ACC112 (cell line): ENCODE results near the gene GDPD3.
"Not testable (repeated sequence)": the region's sequence is repeated elsewhere in the genome, so short reads cannot be mapped to it uniquely, and the experiment has no call there.

ENCODE experiments used
- H2AFZ ChIP-seq: fragments of 200-600 bp; sonication (generic); one replicate; pipeline ENCODE4 v1.6.0; 2017; ENCODE audit warnings: antibody characterized with exemption, low read length; ENCODE audit not compliant: unreplicated experiment
- H3K27ac ChIP-seq: fragments of 200-600 bp; sonication (generic); 2 replicates; pipeline ENCODE4 v1.5.1; 2014; ENCODE audit warnings: low read depth, mild to moderate bottlenecking, antibody characterized with exemption, low read length, moderate library complexity
- H3K27me3 ChIP-seq: fragments of 200-600 bp; sonication (generic); 2 replicates; pipeline ENCODE4 v1.6.1; 2014; ENCODE audit warnings: mild to moderate bottlenecking, antibody characterized with exemption, low read length, moderate library complexity, mixed read lengths; ENCODE audit not compliant: insufficient read depth
- H3K36me3 ChIP-seq: fragments of 200-600 bp; sonication (generic); 2 replicates; pipeline ENCODE4 v1.6.1; 2016; ENCODE audit warnings: mild to moderate bottlenecking, antibody characterized with exemption, low read length, moderate library complexity, mixed read lengths; ENCODE audit not compliant: insufficient read depth
- H3K4me1 ChIP-seq: fragments of 200-600 bp; sonication (generic); one replicate; pipeline ENCODE4 v1.6.1; 2016; ENCODE audit warnings: low read length, mixed read lengths; ENCODE audit not compliant: insufficient read depth, unreplicated experiment, control insufficient read depth
- H3K4me3 ChIP-seq: fragments of 200-600 bp; sonication (generic); 2 replicates; pipeline ENCODE4 v1.5.1; 2014; ENCODE audit warnings: mild to moderate bottlenecking, low read depth, low read length
- H3K79me2 ChIP-seq: fragments of 200-600 bp; sonication (generic); one replicate; pipeline ENCODE4 v1.6.0; 2016; ENCODE audit warnings: low read length; ENCODE audit not compliant: control insufficient read depth, unreplicated experiment, insufficient read depth

Gene GDPD3

DNA sequence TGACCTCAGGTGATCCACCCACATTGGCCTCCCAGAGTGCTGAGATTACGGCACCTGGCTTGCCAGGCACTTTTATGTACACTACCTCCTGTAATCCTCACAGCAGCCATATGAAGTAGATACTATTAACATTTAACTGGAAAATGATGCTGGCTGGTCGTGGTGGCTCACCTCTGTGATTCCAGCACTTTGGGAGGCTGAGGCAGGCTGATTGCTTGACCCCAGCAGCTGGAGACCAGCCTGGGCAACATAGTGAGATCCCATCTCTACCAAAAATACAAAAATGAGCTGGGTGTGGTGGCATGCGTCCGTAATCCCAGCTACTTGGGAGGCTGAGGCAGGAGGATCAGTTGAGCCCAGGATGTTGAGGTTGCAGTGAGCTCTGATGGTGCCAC lies 11.6 kb upstream of the GDPD3 start:
- Histone ChIP-seq H2AFZ (no peak overlapping the region), H3K36me3 (no peaks in the 10 kb centered on the region), H3K4me3 (no peak overlapping the region), H3K27ac (no peak overlapping the region), H3K27me3 (no peaks in the 10 kb centered on the region), H3K4me1 (peaks cover 9% of the 10 kb centered on the region), H3K79me2 (peaks cover 5% of the 10 kb centered on the region)

DNA sequence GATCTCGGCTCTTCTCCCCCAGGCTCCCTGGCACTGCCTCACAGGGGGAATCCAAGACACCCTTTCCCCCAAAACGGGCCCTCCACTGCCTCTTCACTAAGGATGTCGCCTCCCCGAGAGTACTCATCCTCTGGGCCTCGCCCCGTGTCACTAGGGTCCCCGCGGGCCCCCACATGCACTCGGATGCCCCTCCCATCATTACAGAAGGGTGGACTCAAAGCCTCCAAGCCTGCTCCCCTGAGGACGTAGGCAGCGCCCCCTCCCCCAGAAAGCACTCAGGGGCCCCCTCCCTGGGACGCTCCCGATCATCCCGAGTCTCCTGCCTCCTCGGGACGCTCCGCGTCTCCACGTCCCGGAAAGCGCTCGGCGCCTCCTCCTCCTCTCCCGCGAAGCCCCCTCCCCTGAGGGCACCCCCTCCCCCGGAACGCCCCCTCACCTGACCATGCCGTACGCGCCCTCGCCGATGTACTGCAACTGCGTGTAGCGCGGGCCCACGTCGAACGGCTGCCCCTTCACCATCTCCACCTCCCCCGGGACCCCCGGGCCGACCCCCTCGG lies 9.3 kb upstream of the GDPD3 start:
- H3K4me3 ChIP-seq: peak overlapping the region; percentile 88
- H3K27ac ChIP-seq: peak overlapping the region; percentile 61
- 0 out of 2 replicates have a peak, but pooled peaks cover 3% of the 10 kb centered on the region for H3K36me3 ChIP-seq
- H3K27me3 ChIP-seq: no peaks in the 10 kb centered on the region
- H3K79me2 ChIP-seq: peaks cover 5% of the 10 kb centered on the region
- H3K4me1 ChIP-seq: peaks cover 9% of the 10 kb centered on the region
- peak overlapping the region; percentile 55 for H2AFZ ChIP-seq

DNA sequence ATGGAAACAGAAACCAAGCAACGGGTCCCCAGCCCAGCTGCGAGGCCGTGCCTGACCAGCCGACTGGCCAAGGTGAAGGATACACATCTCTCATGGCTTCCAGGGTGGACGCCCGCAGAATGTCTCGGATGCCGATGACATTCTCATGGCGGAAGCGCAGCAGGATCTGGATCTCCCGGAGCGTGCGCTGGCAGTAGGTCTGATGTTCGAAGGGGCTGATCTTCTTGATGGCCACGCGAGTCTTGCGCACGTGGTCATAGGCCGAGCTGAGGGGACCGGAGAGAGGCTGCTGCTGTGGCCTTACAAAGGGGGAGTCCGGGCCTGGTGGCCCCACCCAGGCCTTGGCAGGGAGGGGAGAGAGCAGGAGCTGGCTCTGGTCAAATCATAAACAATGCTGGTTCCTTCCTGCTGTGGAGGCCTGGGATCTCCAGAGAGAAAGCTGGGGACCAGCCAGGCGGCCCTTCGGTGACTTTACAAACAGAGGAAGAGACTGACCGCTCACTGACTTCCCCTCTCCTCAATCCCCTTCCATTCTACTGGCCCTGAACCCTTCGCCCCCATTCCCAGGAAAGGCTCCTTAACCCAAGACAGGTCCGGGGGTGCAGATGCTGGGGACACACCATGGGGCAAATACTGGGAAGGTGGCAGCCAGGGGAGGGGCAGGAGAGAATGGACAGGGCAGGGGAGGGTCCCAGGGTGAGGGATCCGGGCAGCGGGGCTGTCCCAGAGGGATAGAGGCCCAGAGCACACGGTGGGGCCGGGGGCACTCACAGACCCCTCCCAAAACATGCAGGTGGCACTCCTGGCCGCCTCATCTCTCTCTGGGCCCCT lies 8.6 kb upstream of the GDPD3 start:
- Histone ChIP-seq H3K27me3 (no peaks in the 10 kb centered on the region), H3K36me3 (peaks cover 5% of the 10 kb centered on the region; the same call in 1 of the 2 replicates), H3K79me2 (peaks cover 5% of the 10 kb centered on the region), H2AFZ (peak overlapping the region; percentile 65), H3K27ac (peak overlapping the region; percentile 61), H3K4me3 (peak overlapping the region; percentile 88), H3K4me1 (peaks cover 9% of the 10 kb centered on the region)

DNA sequence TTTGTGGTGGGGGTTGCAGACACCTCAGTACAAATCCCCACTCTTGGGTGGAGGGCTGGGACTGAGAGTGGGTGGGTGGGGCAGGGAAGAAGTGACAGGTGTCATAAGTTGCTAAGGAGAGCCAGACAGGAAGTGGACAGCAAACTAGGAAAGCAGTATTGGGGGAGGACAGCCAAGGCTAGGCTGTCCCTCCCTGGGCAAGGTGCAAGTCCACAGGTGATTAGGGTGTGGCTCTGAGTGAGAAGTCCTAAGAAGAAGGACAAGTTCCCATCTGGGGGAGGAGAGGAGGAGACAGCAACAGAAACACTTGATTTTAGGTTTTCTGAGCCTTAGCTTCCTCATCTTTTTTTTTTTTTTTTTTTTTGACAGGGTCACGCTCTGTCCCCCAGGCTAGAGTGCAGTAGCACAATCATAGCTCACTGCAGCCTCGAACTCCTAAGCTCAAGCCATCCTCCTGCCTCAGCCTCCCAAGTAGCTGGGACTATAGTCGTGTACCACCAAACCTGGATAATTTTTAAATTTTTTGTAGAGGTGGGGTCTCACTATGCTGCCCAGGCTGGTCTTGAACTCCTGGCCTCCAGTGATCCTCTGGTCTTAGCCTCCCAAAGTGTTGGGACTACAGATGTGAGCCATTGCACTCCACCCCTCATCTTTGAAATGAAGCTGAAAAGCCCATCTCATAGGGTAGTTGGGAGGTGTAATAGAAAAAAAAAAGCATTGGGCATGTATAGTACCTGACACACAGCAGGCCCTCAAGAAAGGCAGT lies 7.2 kb upstream of the GDPD3 start:
- Histone ChIP-seq H3K4me1 (peaks cover 9% of the 10 kb centered on the region), H3K4me3 (no peak overlapping the region), H3K79me2 (peaks cover 5% of the 10 kb centered on the region), H3K36me3 (peaks cover 7% of the 10 kb centered on the region; the same call in 1 of the 2 replicates), H3K27ac (no peak overlapping the region), H3K27me3 (no peaks in the 10 kb centered on the region), H2AFZ (no peak overlapping the region)

DNA sequence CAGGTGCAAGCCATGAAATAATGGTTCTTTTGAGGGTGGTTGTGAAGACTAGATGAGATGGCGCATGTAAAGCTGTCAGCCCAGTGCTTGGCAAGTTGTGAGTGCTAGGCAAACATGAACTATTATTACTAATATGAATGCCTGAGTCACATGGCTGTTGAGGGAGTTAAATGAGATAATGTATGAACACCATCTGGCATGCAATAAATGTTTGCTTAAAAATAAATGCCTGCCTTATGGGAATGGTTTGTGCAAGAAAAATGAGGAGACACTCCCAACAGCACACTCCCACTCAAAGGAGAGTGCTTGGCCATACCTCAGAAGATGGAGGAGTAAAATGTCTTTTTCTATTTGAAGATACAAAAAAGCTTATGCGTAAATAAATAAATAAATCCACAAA lies 6.1 kb upstream of the GDPD3 start:
- no peak overlapping the region for H3K27ac ChIP-seq
- H3K79me2 ChIP-seq: peaks cover 5% of the 10 kb centered on the region
- H3K27me3 ChIP-seq: no peaks in the 10 kb centered on the region
- peaks cover 12% of the 10 kb centered on the region for H3K4me1 ChIP-seq
- H3K4me3 ChIP-seq: no peak overlapping the region
- H2AFZ ChIP-seq: no peak overlapping the region
- H3K36me3 ChIP-seq: peaks cover 7% of the 10 kb centered on the region; the same call in 1 of the 2 replicates

DNA sequence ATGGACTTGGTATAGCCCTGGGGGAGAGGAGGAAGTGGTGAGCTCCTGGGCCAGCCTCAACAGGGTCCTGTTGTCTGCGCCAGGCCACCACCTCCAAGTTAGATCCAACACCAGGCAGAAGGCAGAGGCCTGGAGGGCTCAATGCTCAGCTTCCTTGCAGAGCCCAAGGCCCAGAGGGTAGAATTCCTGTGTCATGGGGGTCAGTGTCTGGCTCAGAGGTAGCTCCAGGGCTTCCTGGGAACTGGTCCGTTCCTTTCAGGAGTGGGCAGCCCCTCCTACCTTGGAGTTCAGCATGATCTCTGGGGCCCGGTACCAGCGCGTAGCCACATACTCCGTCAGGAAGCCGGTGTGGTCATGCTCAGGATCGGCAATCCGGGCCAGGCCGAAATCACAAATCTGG lies 4.4 kb upstream of the GDPD3 start:
- Histone ChIP-seq H3K36me3 (peaks cover 7% of the 10 kb centered on the region; the same call in 1 of the 2 replicates), H3K79me2 (peaks cover 5% of the 10 kb centered on the region), H3K4me1 (peaks cover 25% of the 10 kb centered on the region), H3K27me3 (no peaks in the 10 kb centered on the region), H3K4me3 (no peak overlapping the region), H3K27ac (no peak overlapping the region), H2AFZ (no peak overlapping the region)

DNA sequence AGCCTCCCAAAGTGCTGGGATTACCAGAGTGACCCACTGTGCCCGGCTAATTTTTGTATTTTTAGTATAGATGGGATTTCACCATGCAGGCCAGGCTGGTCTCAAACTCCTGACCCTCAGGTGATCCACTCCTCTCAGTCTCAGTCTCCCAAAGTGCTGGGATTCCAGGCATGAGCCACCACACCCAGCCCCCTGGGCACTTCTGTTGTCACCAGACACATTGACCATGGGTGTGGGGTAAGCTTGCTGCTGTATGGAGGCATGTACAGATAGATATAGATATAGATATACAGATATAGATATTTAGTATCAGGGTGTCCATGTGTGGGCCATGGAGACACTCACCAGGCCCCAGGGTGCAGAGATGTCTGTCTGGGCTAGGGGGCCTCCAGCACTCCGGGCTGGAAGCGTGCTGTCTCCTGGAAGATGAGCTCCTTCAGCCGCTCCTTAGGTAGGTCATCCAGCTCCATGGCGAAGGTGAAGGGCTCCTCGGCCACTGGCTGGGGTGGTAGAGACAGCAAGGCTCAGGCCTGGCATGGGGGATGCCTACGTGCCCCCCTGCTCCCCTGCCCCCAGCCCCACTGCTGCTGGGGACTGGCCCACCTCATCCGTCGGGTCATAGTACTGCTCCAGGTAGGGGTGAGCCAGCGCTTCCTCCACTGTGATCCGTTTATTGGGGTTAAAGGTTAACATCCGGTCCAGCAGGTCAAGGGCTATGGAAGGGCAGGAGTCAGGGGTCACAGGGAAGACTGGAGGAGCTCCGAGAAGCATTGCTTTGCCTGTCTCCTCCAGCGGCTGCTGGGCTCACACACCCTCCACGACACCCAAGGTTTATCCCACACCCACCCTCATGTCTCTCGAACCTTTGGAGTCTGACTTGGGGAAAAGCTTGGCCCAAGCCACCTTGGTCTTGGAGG lies 3.2 kb upstream of the GDPD3 start:
- Histone ChIP-seq H3K27me3 (no peaks in the 10 kb centered on the region), H2AFZ (no peak overlapping the region), H3K4me1 (peaks cover 21% of the 10 kb centered on the region), H3K79me2 (no peaks in the 10 kb centered on the region), H3K36me3 (peaks cover 10% of the 10 kb centered on the region; the same call in 1 of the 2 replicates), H3K27ac (no peak overlapping the region), H3K4me3 (no peak overlapping the region)

DNA sequence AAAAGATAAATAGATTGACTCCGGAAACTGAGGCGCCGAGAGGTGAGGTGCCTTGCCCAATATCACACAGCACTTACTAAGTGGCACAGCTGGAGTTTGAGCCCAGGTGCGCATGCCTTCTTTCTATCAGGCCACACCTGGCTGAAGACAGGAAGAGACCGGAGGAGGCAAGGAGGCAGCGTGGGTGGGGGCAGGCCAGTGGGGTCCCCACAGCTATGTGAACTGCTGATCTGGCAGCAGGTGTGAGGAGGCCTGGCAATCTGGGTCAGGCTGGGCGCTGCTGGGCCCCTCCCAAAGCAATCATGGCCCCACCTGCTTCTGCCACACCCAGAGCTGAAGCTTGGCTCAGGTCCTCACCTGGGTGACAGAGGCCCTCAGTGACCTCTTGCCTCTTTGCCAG lies 1.9 kb upstream of the GDPD3 start:
- H3K36me3 ChIP-seq: peaks cover 17% of the 10 kb centered on the region; the same call in 1 of the 2 replicates
- no peak overlapping the region for H2AFZ ChIP-seq
- no peak overlapping the region for H3K27ac ChIP-seq
- no peak overlapping the region for H3K4me3 ChIP-seq
- H3K4me1 ChIP-seq: peaks cover 16% of the 10 kb centered on the region
- H3K79me2 ChIP-seq: no peaks in the 10 kb centered on the region
- H3K27me3 ChIP-seq: no peaks in the 10 kb centered on the region

DNA sequence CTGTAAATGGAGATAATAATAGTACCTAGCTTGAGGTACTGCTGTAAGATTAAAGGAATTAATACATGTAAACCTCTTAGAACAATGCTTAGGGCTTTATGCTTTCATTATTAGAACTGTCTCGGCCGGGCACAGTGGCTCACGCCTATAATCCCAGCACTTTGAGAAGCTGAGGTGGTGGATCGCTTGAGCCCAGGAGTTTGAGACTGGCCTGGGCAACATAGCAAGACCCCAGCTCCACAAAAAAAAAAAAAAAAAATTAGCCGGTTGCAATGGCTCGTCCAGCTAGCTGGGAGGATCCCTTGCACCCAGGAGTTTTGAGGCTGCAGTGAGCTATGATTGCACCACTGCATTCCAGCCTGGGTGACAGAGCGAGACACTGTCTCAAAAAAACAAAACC lies 1.5 kb upstream of the GDPD3 start:
- not testable (repeated sequence) for H3K27me3 ChIP-seq, H3K4me3 ChIP-seq, H3K79me2 ChIP-seq, H2AFZ ChIP-seq, H3K27ac ChIP-seq
- peaks cover 17% of the 10 kb centered on the region; the same call in 1 of the 2 replicates for H3K36me3 ChIP-seq
- peaks cover 16% of the 10 kb centered on the region for H3K4me1 ChIP-seq

DNA sequence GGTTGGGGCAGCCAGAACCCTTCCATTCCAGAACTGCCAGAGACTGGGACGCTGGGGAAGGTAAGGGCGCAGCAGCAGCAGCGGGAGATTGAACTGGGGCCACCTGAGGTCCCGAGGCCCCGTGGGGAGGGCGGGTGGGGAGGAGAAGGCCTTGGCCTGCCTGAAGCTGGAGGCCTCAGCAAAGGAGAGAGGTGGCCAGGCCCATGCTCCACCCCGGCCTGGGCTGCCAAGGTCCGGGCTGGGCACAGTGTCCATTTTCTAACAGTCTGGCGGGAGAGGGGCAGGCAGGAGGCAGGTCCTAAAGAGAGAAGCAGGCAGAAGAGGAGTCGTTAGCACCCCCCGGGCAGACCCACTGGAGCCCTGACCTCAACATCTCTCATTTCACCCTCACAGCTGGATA lies 1.1 kb upstream of the GDPD3 start:
- H3K4me1 ChIP-seq: peaks cover 16% of the 10 kb centered on the region
- H3K4me3 ChIP-seq: no peak overlapping the region
- H3K27ac ChIP-seq: peak overlapping the region; percentile 52; the same call in 1 of the 2 replicates
- H3K79me2 ChIP-seq: no peaks in the 10 kb centered on the region
- H2AFZ ChIP-seq: no peak overlapping the region
- peaks cover 14% of the 10 kb centered on the region; the same call in 1 of the 2 replicates for H3K36me3 ChIP-seq
- no peaks in the 10 kb centered on the region for H3K27me3 ChIP-seq
